Effector CD4-positive, alpha-beta T cell (primary cell): ENCODE measurements around the gene ZMAT1.
"Not testable (repeated sequence)": the region's sequence is repeated elsewhere in the genome, so short reads cannot be mapped to it uniquely, and the experiment has no call there.

ENCODE experiments used
- DNase-seq: peaks from one replicate; pipeline ENCODE4 v3.0.0-alpha.2; 2020
- total RNA-seq: gene quantifications from one replicate; lab custom pipeline; 2026; lab: John Stamatoyannopoulos, UW

Gene ZMAT1
- 20.3 reads per million, percentile 47 among the genes with 10 or more reads in this experiment for total RNA-seq

DNA sequence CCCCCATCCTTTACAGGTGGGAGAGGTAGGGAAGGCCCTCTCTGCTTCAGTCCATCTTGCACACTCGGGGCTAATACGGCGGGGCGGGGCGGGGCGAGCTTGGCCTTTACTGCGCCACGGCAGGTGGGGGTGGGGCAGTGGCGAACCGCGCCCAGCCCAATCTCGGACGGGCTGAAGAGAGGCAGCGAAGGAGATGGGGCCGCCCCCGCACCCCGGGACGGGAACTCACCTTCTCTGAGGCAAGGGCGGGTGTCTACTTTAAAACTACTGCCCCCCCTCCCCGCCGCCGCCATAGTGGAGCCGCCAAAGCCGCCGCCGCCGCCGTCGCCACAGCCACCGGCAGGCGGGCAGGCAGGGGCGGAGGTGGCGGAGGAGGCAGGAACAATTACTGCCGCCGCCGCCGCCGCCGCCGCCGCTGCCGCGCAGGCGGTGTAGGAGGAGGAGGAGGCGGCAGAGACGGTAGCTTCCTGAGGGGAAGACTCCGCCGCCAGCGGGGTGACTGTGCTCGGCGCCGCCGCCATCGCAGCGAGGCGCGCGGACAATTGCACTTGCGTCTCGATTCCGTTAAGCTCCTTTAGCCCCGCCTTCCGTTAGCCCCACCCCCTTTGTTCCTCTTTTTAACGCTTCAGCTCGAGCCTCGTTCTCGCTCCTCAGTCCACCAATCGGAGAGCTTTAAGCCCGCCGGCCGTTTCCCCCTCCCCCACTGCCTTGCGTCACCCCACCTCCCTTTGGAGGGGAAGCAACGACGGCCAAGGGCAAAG lies at the start of gene ZMAT1:
Gene ZMAT1 (minus strand): TSS at position 540 of the 761 bp plus-strand sequence. CDS start 19 bp downstream, at position 521.
- DNase-seq: peak; percentile 83

DNA sequence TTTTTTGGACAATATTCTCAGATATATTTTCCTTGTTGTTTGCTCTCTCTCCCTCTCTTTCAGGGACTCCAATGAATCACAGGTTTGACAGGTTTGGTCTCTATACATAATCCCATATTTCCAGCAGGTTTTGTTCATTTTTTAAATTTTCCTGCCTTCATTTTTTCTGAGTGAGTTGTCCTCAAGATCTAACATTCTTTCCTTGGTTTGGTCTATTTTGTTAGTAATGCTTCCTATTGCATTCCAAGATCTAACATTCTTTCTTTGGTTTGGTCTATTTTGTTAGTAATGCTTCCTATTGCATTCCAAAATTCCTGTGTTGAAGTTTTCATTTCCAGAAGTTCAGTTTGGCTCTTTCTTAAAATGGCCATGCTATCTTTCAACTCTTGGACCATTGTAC lies 45.3 kb upstream of the ZMAT1 start:
- DNase-seq: no peak

DNA sequence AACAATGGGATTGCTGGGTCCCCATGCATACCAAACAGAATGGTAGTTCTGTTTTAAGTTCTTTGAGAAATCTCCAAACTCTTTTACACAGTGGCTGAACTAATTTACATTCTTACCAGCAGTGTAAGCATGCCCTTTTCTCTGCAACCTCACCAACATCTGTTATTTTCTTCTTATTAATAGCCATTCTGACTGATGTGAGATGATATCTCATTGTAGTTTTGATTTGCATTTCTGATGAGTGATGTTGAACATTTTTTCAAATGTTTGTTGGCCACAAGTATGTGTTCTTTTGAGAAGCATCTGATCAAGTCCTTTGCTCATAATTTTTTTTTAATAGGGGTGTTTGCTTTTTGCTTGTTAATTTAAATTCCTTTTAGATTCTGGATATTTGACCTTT lies 41.2 kb upstream of the ZMAT1 start:
- DNase-seq: no peak

DNA sequence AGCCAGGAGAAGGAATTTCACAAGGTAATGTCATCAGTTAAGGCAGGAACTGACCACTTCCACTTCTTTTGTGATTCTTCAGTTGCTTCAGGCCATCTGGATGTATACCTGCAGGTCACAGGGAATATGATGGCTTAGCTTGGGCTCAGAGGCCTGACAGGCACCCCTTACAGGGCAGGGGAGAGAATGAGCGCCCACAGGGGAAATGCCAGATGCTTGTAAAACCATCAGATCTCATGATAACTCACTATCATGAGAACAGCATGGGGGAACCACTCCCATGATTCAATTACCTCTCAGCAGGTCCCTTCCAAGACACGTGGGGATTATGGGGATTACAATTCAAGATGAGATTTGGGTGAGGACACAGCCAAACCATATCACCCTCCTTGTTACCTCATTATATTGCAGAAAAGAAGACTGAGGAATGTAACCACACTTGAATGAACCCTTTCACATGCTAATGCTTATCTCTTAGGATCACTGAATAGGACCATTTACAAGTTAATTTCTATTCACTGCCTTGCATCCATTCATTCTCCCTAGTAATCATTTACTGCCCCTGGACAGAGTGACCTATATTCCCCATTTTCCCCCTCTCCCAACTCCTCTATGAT lies 33.2 kb upstream of the ZMAT1 start:
- not testable (repeated sequence) for DNase-seq

DNA sequence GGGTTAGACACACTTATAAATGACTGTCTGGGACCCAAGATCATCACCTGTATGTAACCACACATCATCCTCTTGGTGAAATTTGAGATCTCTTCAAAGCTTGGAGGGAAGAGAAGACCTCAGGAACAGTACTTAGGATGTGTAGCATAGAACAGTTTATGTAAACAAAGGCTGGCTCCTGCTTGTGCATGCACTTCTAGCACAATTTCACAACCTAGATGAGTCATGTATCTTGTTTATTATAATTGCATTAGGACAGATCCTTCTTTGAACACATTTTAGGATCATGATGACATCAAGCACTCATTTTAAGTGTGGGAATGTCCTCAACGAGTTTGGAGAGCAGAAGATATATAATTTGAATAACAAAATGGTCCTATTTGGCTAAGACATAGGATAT lies 26.3 kb upstream of the ZMAT1 start:
- no peak for DNase-seq

DNA sequence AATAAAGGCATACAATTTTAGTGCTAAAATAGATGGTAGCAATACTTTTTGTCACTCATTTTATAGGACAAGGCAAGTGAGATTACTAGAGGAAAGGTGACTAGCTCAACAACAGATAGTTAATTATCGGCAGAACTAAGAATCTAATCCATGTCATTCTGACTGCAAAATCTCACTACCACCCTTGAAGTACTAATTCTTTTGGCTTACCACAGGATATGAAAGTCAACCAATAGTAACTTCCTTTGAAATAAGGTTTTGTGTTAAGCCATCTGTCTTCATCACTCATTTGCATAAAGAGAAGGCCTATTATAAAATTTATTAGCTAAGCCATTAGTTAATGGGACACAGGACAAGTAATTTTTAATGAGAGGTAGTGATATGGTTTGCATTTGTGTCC lies 25.3 kb upstream of the ZMAT1 start:
- DNase-seq: no peak

DNA sequence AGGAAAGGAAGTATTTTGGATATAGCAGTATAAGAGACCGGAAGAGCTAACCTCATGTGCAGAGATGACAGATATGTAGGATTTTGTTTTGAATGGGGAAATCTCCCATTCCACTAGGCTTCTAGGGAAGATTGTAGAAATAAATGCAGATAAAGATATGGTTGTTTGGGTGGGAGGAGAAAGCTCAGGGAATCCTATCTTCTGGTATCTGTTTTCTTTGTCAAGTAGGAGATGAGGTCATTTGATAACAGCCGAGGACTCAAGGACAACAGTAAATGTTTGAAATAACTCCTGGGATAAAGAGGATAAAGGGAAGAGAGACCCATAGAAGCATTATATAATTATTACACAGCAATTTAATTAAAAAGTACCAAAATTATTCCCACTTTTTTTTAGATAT lies 24.7 kb upstream of the ZMAT1 start:
- DNase-seq: no peak

DNA sequence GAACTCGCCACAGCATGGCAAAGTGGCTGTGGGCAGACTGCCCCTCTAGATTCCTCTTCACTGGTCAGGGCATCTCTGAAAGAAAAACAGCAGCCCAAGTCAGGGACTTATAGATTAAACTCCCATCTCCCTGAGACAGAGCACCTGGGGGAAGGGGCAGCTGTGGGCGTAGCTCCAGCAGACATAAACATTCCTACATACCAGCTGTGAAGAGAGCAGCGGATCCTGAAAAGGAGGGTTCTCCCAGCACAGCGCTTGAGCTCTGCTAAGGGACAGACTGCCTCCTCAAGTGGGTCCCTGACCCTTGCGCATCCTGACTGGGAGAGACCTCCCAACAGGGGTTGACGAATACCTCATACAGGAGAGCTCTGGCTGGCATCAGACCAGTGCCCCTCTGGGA lies 18.8 kb upstream of the ZMAT1 start:
- no peak for DNase-seq

DNA sequence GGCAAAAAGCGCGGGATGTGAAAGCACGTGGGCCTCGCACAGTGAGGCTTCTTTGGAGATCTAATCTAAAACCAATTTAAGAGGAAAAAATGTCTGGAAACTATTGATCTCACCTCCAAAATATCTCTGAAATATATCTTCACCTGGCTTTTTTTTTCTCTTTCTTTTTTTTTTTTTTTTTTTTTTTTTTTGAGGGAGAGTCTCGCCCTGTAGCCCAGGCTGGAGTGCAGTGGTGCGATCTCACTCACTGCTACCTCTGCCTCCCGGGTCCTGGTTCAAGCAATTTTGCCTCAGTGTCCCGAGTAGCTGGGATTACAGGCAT lies 383 bp upstream of the ZMAT1 start:
- DNase-seq: no peak

DNA sequence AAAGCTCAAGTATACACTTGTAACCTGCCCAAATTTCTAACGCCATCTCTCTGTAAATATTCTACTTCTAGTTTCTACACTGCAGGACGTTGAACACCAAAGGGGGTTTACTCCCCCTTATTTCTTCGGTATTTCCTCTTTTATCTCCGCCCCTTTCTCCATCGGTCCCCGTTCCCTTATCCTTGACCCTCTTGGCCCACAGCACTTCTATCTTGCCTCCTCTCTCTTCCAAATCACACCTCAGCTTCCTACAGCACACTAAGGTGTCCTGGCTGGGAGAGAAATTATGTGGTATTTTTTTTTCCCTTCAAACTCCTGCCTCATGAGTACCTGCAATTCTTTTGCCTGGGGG lies 715 bp downstream of the ZMAT1 start:
- no peak for DNase-seq

DNA sequence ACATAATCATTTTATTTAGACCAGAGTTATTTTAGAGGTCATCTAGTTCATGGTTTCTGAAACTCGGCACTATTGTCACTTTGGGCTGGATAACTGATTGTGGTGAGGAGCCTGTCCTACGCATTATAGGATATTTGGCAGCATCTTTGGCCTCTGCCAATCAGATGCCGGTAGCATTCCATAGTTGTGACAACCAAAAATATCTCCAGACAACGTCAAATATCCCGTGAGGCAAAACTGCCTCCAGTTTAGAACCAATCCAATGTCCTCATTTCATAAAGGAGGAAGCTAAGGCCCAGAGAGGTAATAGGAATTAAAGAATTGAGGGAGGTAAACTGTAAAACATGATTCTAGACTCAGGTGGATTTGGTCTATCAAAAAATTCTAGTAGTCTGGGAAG lies 6.1 kb downstream of the ZMAT1 start:
- no peak for DNase-seq

DNA sequence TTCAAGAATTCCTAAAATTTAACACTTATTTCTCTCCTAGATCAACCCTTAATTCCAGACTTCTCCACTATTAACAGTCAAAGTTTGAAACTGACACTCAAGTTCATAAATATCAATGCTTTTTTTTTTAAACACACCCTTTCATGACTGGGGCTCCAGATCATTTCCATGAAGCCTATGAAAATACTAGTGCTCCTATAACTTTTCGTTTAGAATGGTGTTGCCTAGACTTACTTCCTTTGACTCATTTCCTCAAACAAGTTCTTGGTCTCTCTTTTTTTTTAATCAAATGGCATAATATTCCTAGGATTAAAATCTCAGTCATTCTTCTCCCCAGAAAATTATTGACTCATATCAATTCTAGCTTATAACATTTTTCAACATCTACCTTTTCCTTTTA lies 13.1 kb downstream of the ZMAT1 start:
- DNase-seq: no peak

DNA sequence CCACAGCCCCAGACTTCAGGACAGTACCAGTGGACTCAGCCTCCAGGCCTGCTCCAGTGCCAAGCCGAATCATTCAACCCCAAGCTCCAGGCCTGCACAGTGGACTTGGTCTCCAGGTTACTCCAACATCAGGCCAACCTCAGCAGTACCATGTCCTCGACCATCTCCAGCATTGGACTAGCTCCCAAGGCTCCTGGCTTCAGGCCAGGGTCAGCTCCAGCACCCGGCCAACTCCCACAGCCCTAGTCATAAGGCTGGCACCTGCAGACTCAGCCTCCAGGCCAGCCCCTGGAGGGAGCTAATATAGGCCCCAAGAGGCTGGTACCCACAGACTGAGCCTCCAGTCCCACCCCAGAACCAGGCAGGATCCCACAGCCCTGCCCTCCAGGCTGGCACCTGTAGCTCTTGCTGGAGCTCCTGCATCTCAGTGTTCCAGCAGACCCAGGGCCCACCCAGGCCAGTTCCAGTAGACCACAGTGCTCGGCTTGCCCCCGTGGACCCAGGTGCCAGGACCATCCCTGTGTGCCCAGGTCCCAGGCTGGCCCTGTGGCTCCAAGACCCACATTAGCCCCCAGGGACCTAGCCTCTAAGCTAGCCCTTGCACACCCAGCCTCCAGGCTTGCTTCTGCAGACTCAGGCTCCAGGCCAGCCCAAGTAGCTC lies 25.6 kb downstream of the ZMAT1 start:
- DNase-seq: no peak

DNA sequence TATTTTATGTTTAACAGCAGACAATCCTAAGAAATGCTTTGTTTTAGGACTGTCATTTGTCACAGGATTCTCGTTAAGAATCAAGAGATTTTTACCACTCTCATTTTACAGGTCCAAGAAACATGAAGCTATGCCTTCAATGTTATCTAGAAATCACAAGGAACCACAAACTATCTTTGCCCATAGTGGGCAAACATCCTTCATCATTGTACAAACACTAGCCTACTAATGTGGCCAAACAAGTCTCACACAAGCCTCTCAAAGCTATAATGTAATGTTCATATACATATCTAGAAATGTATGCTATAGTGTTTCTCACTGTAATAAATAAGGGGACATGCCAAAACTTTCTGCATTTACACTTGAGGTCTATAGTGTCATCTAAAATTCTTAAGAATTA lies 26.8 kb downstream of the ZMAT1 start:
- no peak for DNase-seq
